ENCODE measurements around the gene TMPRSS11A. TPM values are rescaled to one million over a fixed set of nuclear protein-coding genes. Genes with fewer than 3 reads are reported as not detected.

The TMPRSS11A gene
- total RNA-seq (not detected), polyA plus RNA-seq (ENCODE audit: insufficient read length in 6 of 6) (under 1 TPM; 0.04 to 0.15 (median 0.09) TPM)
- long read RNA-seq, donor 1 = 0 reads
- long read RNA-seq, donor 2 = 0 reads
- long read RNA-seq, donor 3 = 0 reads
- long read RNA-seq, donor 4 = 0 reads
- long read RNA-seq, donor 5 = 0 reads
- long read RNA-seq, donor 6 = 0 reads
- long read RNA-seq, donor 7 = 0 reads
- long read RNA-seq, donor 8 = 0 reads
- long read RNA-seq, donor 9 = 0 reads
- long read RNA-seq, donor 10 = 0 reads
- long read RNA-seq, donor 11 = 0 reads
- long read RNA-seq, donor 12 = 0 reads

GRCh38 chr4:67963356-67963755 is at the start of gene TMPRSS11A:
TMPRSS11A (minus strand) TSS chr4:67963493; CDS start chr4:67963393, 100 bp downstream.
- intact Hi-C loops (cut with DNase I) = no loop called here
- Histone ChIP-seq H3K27me3 (no peaks in the 10 kb centered on the region), H3K4me3 (no peak within 1 kb of the TSS), H3K9me3 (peaks cover 0 to 5% of the 10 kb centered on the region in 2 donors), H3K27ac (no peak within 1 kb of the TSS), H3K36me3 (no peaks in the 10 kb centered on the region), H3K4me1 (no peaks in the 10 kb centered on the region)
- DNase-seq (no peak), ATAC-seq (no peak)
- no peak for TF ChIP-seq CTCF (IDR thresholded peaks at IDR 0.05)

- DNase-seq = no peak
- no peaks in the 10 kb centered on the region for H3K27me3 ChIP-seq
- H3K4me1 ChIP-seq = no peaks in the 10 kb centered on the region
- H3K9me3 ChIP-seq = no peaks in the 10 kb centered on the region
- no peak overlapping the region for H3K27ac ChIP-seq
- intact Hi-C loops (cut with DNase I) = no loop called here
- TF ChIP-seq CTCF (IDR thresholded peaks at IDR 0.05) = no peak
- H3K4me3 ChIP-seq = no peak overlapping the region
- ATAC-seq = no peak
- H3K36me3 ChIP-seq = no peaks in the 10 kb centered on the region
These were observed 48.4 kb upstream of the TMPRSS11A start for GRCh38 chr4:68011684-68012083.

GRCh38 chr4:68002906-68003305 is 39.6 kb upstream of the TMPRSS11A start:
- no peak for TF ChIP-seq CTCF (IDR thresholded peaks at IDR 0.05)
- no peak overlapping the region for H3K27ac ChIP-seq

GRCh38 chr4:67996127-67996526 is 32.8 kb upstream of the TMPRSS11A start:
- no peak for DNase-seq
- Histone ChIP-seq H3K36me3 (no peaks in the 10 kb centered on the region), H3K4me1 (no peaks in the 10 kb centered on the region), H3K4me3 (no peak overlapping the region), H3K27me3 (no peaks in the 10 kb centered on the region), H3K27ac (no peak overlapping the region), H3K9me3 (no peaks in the 10 kb centered on the region)
- no peak for ATAC-seq
- TF ChIP-seq CTCF (IDR thresholded peaks at IDR 0.05) = no peak
- intact Hi-C loops (cut with DNase I) = no loop called here

More at GRCh38 chr4:68002906-68003305, 39.6 kb upstream of the TMPRSS11A start:
- ATAC-seq = no peak
- H3K4me3 ChIP-seq = no peak overlapping the region
- intact Hi-C loops (cut with DNase I) = no loop called here
- no peaks in the 10 kb centered on the region for H3K9me3 ChIP-seq
- DNase-seq = no peak
- H3K27me3 ChIP-seq = no peaks in the 10 kb centered on the region
- H3K4me1 ChIP-seq = no peaks in the 10 kb centered on the region
- H3K36me3 ChIP-seq = no peaks in the 10 kb centered on the region

- intact Hi-C loops (cut with DNase I) = no loop called here
- no peak for TF ChIP-seq CTCF (IDR thresholded peaks at IDR 0.05)
These were observed 25.7 kb upstream of the TMPRSS11A start for GRCh38 chr4:67988991-67989390.

More at GRCh38 chr4:67988991-67989390, 25.7 kb upstream of the TMPRSS11A start:
- Histone ChIP-seq H3K27ac (no peak overlapping the region), H3K9me3 (no peaks in the 10 kb centered on the region), H3K4me1 (no peaks in the 10 kb centered on the region), H3K27me3 (no peaks in the 10 kb centered on the region), H3K4me3 (no peak overlapping the region), H3K36me3 (no peaks in the 10 kb centered on the region)
- DNase-seq (no peak), ATAC-seq (no peak)
